Stromal cell of bone marrow (primary cell): ENCODE measurements around the gene STIM1.
"Not testable (repeated sequence)": the region's sequence is repeated elsewhere in the genome, so short reads cannot be mapped to it uniquely, and the experiment has no call there.

Source experiments
- DNase-seq: peaks from one replicate; pipeline ENCODE4 v3.0.0-alpha.2; 2012; ENCODE audit warnings: low read depth

The STIM1 gene

GRCh38 chr11:3855808-3856491, 486 bp downstream of the STIM1 start:
- DNase-seq, result no peak

- no peak for DNase-seq
Measured at GRCh38 chr11:3856856-3857553, 1.5 kb downstream of the STIM1 start.

- DNase-seq, result no peak
Measured at GRCh38 chr11:3857628-3858027, 2.2 kb downstream of the STIM1 start.

GRCh38 chr11:3859373-3859881, 4.0 kb downstream of the STIM1 start:
- no peak for DNase-seq

GRCh38 chr11:3860375-3860774, 4.9 kb downstream of the STIM1 start:
- DNase-seq, result no peak

- DNase-seq, result not testable (repeated sequence)
Measured at GRCh38 chr11:3860898-3861393, 5.5 kb downstream of the STIM1 start.

- no peak for DNase-seq
Measured at GRCh38 chr11:3861683-3862082, 6.2 kb downstream of the STIM1 start.

- no peak for DNase-seq
Measured at GRCh38 chr11:3865388-3866193, 10.1 kb downstream of the STIM1 start.

- DNase-seq, result no peak
Measured at GRCh38 chr11:3866206-3866605, 10.7 kb downstream of the STIM1 start.

- DNase-seq, result no peak
Measured at GRCh38 chr11:3866836-3867208, 11.4 kb downstream of the STIM1 start.

- DNase-seq, result no peak
Measured at GRCh38 chr11:3867209-3868091, 12.0 kb downstream of the STIM1 start.

GRCh38 chr11:3873712-3874349, 18.4 kb downstream of the STIM1 start:
- no peak for DNase-seq

GRCh38 chr11:3876613-3877012, 21.1 kb downstream of the STIM1 start:
- no peak for DNase-seq

- no peak for DNase-seq
Measured at GRCh38 chr11:3877364-3878257, 22.1 kb downstream of the STIM1 start.

- no peak for DNase-seq
Measured at GRCh38 chr11:3878258-3878584, 22.8 kb downstream of the STIM1 start.

- DNase-seq, result no peak
Measured at GRCh38 chr11:3879216-3879966, 23.9 kb downstream of the STIM1 start.

GRCh38 chr11:3879967-3880542, 24.6 kb downstream of the STIM1 start:
- no peak for DNase-seq

GRCh38 chr11:3880724-3881123, 25.3 kb downstream of the STIM1 start:
- DNase-seq, result no peak

GRCh38 chr11:3882655-3883054, 27.2 kb downstream of the STIM1 start:
- no peak for DNase-seq
